OCI-LY7 (cell line): ENCODE measurements around the gene KCTD3. TPM values are rescaled to one million over a fixed set of nuclear protein-coding genes. Genes with fewer than 3 reads are reported as not detected.

Experiments used
- BruUV-seq: library from RNA; stranded (reverse); fragments of 400-500 nt; replicated peaks from 2 replicates; lab custom pipeline; 2021; lab: Mats Ljungman, UMichigan
- CTCF ChIA-PET: fragments of 300-600 bp; sonication (Branson Sonifier 250); formaldehyde crosslinking; loops from one replicate; lab custom pipeline; 2022; ENCODE audit warnings: antibody characterized with exemption; ENCODE audit not compliant: unreplicated experiment; lab: Charles Lee
- POLR2A ChIA-PET: fragments of 300-600 bp; sonication (Branson Sonifier 250); formaldehyde crosslinking; loops from one replicate; lab custom pipeline; 2022; ENCODE audit warnings: antibody characterized with exemption; lab: Charles Lee
- DNase-seq: peaks from one replicate; pipeline ENCODE4 v3.0.0-alpha.2; 2015; ENCODE audit warnings: low spot score
- H2AFZ ChIP-seq: fragments of 200-600 bp; sonication (generic), shearing (Covaris generic); 2 replicates; pipeline ENCODE4 v1.6.1; 2014; ENCODE audit warnings: mild to moderate bottlenecking, antibody characterized with exemption, low read length, moderate library complexity
- H3K27ac ChIP-seq: fragments of 200-600 bp; sonication (generic); 2 replicates; pipeline ENCODE4 v1.5.1; 2014; ENCODE audit warnings: mixed run types, low read depth, mild to moderate bottlenecking, moderate library complexity, low read length, inconsistent platforms; ENCODE audit not compliant: poor library complexity, severe bottlenecking
- H3K36me3 ChIP-seq: fragments of 200-600 bp; sonication (generic); 2 replicates; pipeline ENCODE4 v1.6.1; 2014; ENCODE audit warnings: mild to moderate bottlenecking, antibody characterized with exemption, low read length, moderate library complexity, mixed read lengths; ENCODE audit not compliant: insufficient read depth
- H3K4me1 ChIP-seq: fragments of 200-600 bp; sonication (generic); 2 replicates; pipeline ENCODE4 v1.5.1; 2014; ENCODE audit warnings: mild to moderate bottlenecking, low read length; ENCODE audit not compliant: insufficient read depth, poor library complexity, severe bottlenecking
- H3K4me2 ChIP-seq: fragments of 200-600 bp; sonication (generic); 2 replicates; pipeline ENCODE4 v1.6.1; 2014; ENCODE audit warnings: mild to moderate bottlenecking, low read length
- H3K4me3 ChIP-seq: fragments of 200-600 bp; sonication (generic); 2 replicates; pipeline ENCODE4 v1.5.1; 2014; ENCODE audit warnings: mild to moderate bottlenecking, low read depth, low read length; ENCODE audit not compliant: poor library complexity, severe bottlenecking
- H3K79me2 ChIP-seq: fragments of 200-600 bp; sonication (generic); 2 replicates; pipeline ENCODE4 v1.6.1; 2016; ENCODE audit warnings: low read depth, mild to moderate bottlenecking, low read length, moderate library complexity, mixed read lengths; ENCODE audit not compliant: insufficient read depth
- H3K9me2 ChIP-seq: fragments of 200-600 bp; sonication (generic); 2 replicates; pipeline ENCODE4 v1.6.1; 2016; ENCODE audit warnings: mild to moderate bottlenecking, low read length, mixed read lengths; ENCODE audit not compliant: insufficient read depth
- H3K9me3 ChIP-seq: fragments of 200-600 bp; sonication (generic); 2 replicates; pipeline ENCODE4 v1.6.1; 2014; ENCODE audit warnings: mild to moderate bottlenecking, mixed run types, low read length, mixed read lengths
- H4K20me1 ChIP-seq: fragments of 200-600 bp; sonication (generic); 2 replicates; pipeline ENCODE4 v1.6.1; 2014; ENCODE audit warnings: mild to moderate bottlenecking, antibody characterized with exemption, low read length, moderate library complexity, mixed read lengths; ENCODE audit not compliant: insufficient read depth
- EZH2phosphoT487 ChIP-seq: fragments of 200-600 bp; sonication (generic); IDR thresholded peaks from 2 replicates; pipeline ENCODE4 v1.6.1; 2018; ENCODE audit warnings: low read depth, borderline replicate concordance, mild to moderate bottlenecking, mixed run types, antibody characterized with exemption, low read length, moderate library complexity, mixed read lengths
- intact Hi-C: fragments of 100-400 bp; cut with micrococcal nuclease; formaldehyde crosslinking; loops from one replicate; pipeline ENCODE4 v1.10.0; 2022; ENCODE audit not compliant: unreplicated experiment
- total RNA-seq, 2 experiments: library from RNA; depleted of rRNA in 1 of 2; stranded (reverse); fragments of >200 nt in 1 of 2; shearing (Covaris generic) in 1 of 2; gene quantifications; 2 replicates each; pipeline ENCODE4 v1.2.3, GENCODE V29; 2014 to 2022
- TF ChIP-seq, protein P1 (sequence below): fragments of 200-600 bp; sonication (generic); conservative IDR thresholded peaks from 2 replicates; pipeline ENCODE4 v1.5.1; 2014; ENCODE audit warnings: mild to moderate bottlenecking, antibody characterized with exemption, low read length, moderate library complexity, mixed read lengths

KCTD3 gene
- total RNA-seq, 2 experiments from 2014 or later = 0.13 to 3.4 TPM

DNA sequence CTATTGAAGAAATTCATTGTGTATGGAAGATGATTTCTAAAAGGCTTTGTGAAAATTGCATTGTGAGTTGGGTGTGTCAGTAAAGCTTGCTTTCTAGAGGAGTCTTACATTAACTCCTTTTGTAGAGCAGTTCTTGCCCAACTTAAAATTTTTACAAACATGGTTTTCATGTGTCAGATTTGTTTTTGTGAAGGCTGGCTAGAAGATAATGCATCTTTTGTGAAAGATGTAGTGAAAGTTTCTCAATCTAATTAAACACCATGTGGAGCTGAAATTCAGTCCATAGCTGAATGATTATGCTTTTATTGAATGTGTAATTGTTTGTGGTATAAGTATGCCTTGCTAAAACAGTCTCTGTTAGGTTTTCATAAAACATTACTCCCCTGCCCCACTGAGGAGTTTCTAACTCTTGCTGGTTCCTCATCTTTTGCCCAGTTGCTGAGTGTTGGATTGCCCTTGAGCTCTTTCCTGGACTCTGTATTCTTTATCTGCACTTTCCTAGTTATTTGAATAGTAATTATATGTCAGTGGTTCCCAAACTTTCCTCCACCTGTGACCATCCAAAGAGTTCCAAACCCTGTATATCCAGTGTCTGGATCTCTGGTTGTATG is 38.0 kb downstream of the KCTD3 start:
- H3K9me2 ChIP-seq = no peaks in the 10 kb centered on the region
- no peak overlapping the region for H3K27ac ChIP-seq
- ChIA-PET POLR2A (interaction anchor here (0.8 kb wide), 1 partner anchor 19 kb away, joined by 4 read pairs; no protein-coding TSS in a partner anchor), CTCF (no interaction called here)
- no peak for TF ChIP-seq EZH2phosphoT487
- TF ChIP-seq, protein P1, sequence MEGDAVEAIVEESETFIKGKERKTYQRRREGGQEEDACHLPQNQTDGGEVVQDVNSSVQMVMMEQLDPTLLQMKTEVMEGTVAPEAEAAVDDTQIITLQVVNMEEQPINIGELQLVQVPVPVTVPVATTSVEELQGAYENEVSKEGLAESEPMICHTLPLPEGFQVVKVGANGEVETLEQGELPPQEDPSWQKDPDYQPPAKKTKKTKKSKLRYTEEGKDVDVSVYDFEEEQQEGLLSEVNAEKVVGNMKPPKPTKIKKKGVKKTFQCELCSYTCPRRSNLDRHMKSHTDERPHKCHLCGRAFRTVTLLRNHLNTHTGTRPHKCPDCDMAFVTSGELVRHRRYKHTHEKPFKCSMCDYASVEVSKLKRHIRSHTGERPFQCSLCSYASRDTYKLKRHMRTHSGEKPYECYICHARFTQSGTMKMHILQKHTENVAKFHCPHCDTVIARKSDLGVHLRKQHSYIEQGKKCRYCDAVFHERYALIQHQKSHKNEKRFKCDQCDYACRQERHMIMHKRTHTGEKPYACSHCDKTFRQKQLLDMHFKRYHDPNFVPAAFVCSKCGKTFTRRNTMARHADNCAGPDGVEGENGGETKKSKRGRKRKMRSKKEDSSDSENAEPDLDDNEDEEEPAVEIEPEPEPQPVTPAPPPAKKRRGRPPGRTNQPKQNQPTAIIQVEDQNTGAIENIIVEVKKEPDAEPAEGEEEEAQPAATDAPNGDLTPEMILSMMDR = no peak
- no peaks in the 10 kb centered on the region for H4K20me1 ChIP-seq
- no peaks in the 10 kb centered on the region for H3K4me1 ChIP-seq
- no peaks in the 10 kb centered on the region for H3K9me3 ChIP-seq
- no peak overlapping the region for H2AFZ ChIP-seq
- H3K4me3 ChIP-seq = no peak overlapping the region
- intact Hi-C loops = no loop called here
- H3K36me3 ChIP-seq = no peaks in the 10 kb centered on the region
- BruUV-seq = no TSS peak
- no peaks in the 10 kb centered on the region for H3K79me2 ChIP-seq
- no peak for DNase-seq
- H3K4me2 ChIP-seq = no peak overlapping the region

GRCh38 chr1:215606036-215606435 is 38.9 kb downstream of the KCTD3 start:
- Histone ChIP-seq H3K9me3 (no peaks in the 10 kb centered on the region), H4K20me1 (no peaks in the 10 kb centered on the region), H3K36me3 (no peaks in the 10 kb centered on the region), H3K4me3 (no peak overlapping the region), H3K4me2 (no peak overlapping the region), H3K4me1 (no peaks in the 10 kb centered on the region), H2AFZ (no peak overlapping the region), H3K9me2 (no peaks in the 10 kb centered on the region), H3K27ac (no peak overlapping the region), H3K79me2 (no peaks in the 10 kb centered on the region)
- intact Hi-C loops = no loop called here
- no peak for DNase-seq
- ChIA-PET CTCF (no interaction called here), POLR2A (no interaction called here)
- no TSS peak for BruUV-seq
- TF ChIP-seq, protein P1 = no peak
- no peak for TF ChIP-seq EZH2phosphoT487

DNA sequence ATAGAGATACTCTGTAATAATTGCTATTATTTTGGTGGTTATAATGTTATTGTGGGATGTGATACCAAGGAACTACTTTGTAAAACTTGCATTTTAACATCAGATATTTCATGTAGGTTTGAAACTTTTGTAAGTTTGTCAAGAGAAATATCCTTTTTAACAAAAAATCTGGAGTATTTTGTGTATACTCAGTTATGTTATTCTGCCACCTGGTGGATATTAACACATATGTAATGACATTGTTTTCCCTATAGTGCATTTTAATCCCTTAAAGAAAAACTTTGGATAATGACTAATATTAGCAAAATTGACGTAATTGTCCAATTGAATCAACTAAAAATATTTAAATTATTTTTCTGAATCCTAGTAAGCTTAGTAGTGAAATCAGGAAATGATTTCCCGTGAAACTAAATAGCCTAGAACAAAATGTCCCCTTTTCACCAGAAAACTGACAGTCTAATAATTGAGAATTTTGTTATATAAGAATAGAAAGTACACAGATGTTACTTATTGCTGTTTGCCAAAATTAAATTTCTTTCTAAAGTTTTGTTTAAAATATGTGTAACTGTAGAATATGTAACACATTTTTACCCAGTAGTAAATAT is 39.6 kb downstream of the KCTD3 start:
- Histone ChIP-seq H3K4me2 (no peak overlapping the region), H3K27ac (no peak overlapping the region), H3K79me2 (no peaks in the 10 kb centered on the region), H3K9me2 (no peaks in the 10 kb centered on the region), H3K9me3 (no peaks in the 10 kb centered on the region), H3K4me1 (no peaks in the 10 kb centered on the region), H3K4me3 (no peak overlapping the region), H4K20me1 (no peaks in the 10 kb centered on the region), H2AFZ (no peak overlapping the region), H3K36me3 (no peaks in the 10 kb centered on the region)
- DNase-seq = peak; percentile 4
- ChIA-PET POLR2A (no interaction called here), CTCF (no interaction called here)
- intact Hi-C loops = no loop called here
- TF ChIP-seq, protein P1 = peak; percentile 79
- no peak for TF ChIP-seq EZH2phosphoT487
- BruUV-seq = no TSS peak
